Measurements from ENCODE around the gene DDA1. TPM values are rescaled to one million over a fixed set of nuclear protein-coding genes. Genes with fewer than 3 reads are reported as not detected.

DDA1 gene
- total and polyA plus RNA-seq, 9 of the 15 experiments (the other 6 are each of a cell fraction or from before 2014, with no cell fraction given): 1.4 to 83.8 (median 33.8) TPM

- no peak for TF ChIP-seq HBP1 (CRISPR knock-in tag; IDR thresholded peaks at IDR 0.05)
- TF ChIP-seq MXI1 (IDR thresholded peaks at IDR 0.05; ENCODE audit: low read depth, low read length): no peak
- TF ChIP-seq SLC30A9 (CRISPR knock-in tag; IDR thresholded peaks at IDR 0.05): no peak
- TF ChIP-seq THRAP3 (IDR thresholded peaks at IDR 0.05; ENCODE audit: borderline replicate concordance): no peak
- TF ChIP-seq SRSF1 (IDR thresholded peaks at IDR 0.05; ENCODE audit: low read depth, low read length): no peak
- TF ChIP-seq ADNP (tag; IDR thresholded peaks at IDR 0.05): peak; percentile 71
- no peak for TF ChIP-seq HOMEZ (CRISPR knock-in tag; IDR thresholded peaks at IDR 0.05)
- TF ChIP-seq, protein P1, sequence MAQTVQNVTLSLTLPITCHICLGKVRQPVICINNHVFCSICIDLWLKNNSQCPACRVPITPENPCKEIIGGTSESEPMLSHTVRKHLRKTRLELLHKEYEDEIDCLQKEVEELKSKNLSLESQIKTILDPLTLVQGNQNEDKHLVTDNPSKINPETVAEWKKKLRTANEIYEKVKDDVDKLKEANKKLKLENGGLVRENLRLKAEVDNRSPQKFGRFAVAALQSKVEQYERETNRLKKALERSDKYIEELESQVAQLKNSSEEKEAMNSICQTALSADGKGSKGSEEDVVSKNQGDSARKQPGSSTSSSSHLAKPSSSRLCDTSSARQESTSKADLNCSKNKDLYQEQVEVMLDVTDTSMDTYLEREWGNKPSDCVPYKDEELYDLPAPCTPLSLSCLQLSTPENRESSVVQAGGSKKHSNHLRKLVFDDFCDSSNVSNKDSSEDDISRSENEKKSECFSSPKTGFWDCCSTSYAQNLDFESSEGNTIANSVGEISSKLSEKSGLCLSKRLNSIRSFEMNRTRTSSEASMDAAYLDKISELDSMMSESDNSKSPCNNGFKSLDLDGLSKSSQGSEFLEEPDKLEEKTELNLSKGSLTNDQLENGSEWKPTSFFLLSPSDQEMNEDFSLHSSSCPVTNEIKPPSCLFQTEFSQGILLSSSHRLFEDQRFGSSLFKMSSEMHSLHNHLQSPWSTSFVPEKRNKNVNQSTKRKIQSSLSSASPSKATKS (CRISPR knock-in tag; IDR thresholded peaks at IDR 0.05): no peak
- TF ChIP-seq TAF9B (IDR thresholded peaks at IDR 0.05; ENCODE audit: partially characterized antibody): no peak
- no peak for TF ChIP-seq ARNT (IDR thresholded peaks at IDR 0.05)
- TF ChIP-seq PURB (CRISPR knock-in tag; IDR thresholded peaks at IDR 0.05; ENCODE audit: low read depth): no peak
- no peak for TF ChIP-seq COPS2 (conservative IDR thresholded peaks at IDR 0.05)
- TF ChIP-seq NONO (IDR thresholded peaks at IDR 0.05; ENCODE audit: low read depth in 2 of 2, low read length in 1 of 2): no peak
- no peak for TF ChIP-seq NR2F6 (CRISPR knock-in tag; IDR thresholded peaks at IDR 0.05)
- TF ChIP-seq ZSCAN32 (CRISPR knock-in tag; IDR thresholded peaks at IDR 0.05): no peak
- TF ChIP-seq CBX2 (IDR thresholded peaks at IDR 0.05; ENCODE audit: insufficient read depth, low read length, poor library complexity, severe bottlenecking): no peak
- no peak for TF ChIP-seq KHSRP (IDR thresholded peaks at IDR 0.05)
- TF ChIP-seq CEBPB (tag; IDR thresholded peaks at IDR 0.05): no peak
- no peak for TF ChIP-seq TFAM (CRISPR knock-in tag; conservative IDR thresholded peaks at IDR 0.05)
- TF ChIP-seq, protein P2, sequence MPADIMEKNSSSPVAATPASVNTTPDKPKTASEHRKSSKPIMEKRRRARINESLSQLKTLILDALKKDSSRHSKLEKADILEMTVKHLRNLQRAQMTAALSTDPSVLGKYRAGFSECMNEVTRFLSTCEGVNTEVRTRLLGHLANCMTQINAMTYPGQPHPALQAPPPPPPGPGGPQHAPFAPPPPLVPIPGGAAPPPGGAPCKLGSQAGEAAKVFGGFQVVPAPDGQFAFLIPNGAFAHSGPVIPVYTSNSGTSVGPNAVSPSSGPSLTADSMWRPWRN (IDR thresholded peaks at IDR 0.05; ENCODE audit: low read depth): no peak
- no peak for TF ChIP-seq ZNF184 (CRISPR knock-in tag; IDR thresholded peaks at IDR 0.05)
- TF ChIP-seq CSDE1 (IDR thresholded peaks at IDR 0.05): no peak
- no peak for TF ChIP-seq FOXO4 (CRISPR knock-in tag; IDR thresholded peaks at IDR 0.05)
Observed at GRCh38 chr19:17285415-17286135, 23.8 kb upstream of the DDA1 start (continued).

Data from K562 (cell line).